GM18505 (cell line): Measurements from ENCODE around the gene EEF2K.

Experiments used
- ATAC-seq: cut with Tn5 transposase; IDR thresholded peaks from one replicate; pipeline ENCODE4 v1.9.1; 2021; ENCODE audit not compliant: unreplicated experiment
- POLR2A ChIP-seq: IDR thresholded peaks from 4 replicates; pipeline ENCODE4 v1.6.1; 2011; ENCODE audit warnings: borderline replicate concordance; ENCODE audit not compliant: insufficient read depth, insufficient read length; ENCODE audit errors: extremely low read depth

The EEF2K gene

DNA sequence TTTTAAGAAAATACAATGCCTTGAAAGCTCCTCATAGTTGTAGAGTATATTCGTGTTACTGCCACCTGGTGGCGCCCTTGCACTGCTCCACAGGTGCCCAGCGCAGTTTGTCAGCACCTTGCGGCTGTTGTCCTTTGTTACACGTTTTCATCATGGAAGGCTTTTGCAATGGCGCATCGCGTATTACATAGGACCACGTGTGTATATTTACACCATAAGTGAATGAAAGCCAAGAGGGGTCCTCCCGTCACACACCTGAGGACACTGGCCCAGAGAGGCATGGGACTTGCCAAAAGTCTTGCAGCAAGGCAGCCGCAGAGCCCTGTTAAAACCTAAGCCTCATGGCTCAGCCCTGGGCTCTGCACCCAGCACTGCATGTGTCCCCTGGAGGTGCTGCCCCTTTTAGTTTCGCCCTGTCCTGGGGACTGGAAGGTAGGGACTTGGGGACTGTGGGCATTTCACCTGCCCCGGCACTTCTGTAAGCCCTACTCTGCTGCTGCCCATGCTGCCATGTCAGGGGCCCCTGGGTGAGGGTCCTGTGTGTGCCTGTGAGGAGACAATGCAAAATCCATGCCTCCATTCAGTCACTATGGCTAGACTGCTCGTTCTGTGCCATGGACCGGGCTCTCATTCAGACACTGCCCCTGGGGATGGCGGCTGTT lies 115.4 kb downstream of the EEF2K start:
- no peak for TF ChIP-seq POLR2A
- ATAC-seq = no peak

GRCh38 chr16:22322021-22322471 lies 116.0 kb downstream of the EEF2K start:
- ATAC-seq = no peak
- no peak for TF ChIP-seq POLR2A

GRCh38 chr16:22322741-22323140 lies 116.7 kb downstream of the EEF2K start:
- TF ChIP-seq POLR2A = no peak
- no peak for ATAC-seq

GRCh38 chr16:22323173-22323958 lies 117.3 kb downstream of the EEF2K start:
- no peak for TF ChIP-seq POLR2A
- no peak for ATAC-seq

GRCh38 chr16:22323959-22324786 lies 118.1 kb downstream of the EEF2K start:
- no peak for ATAC-seq
- no peak for TF ChIP-seq POLR2A

GRCh38 chr16:22324787-22325597 lies 118.9 kb downstream of the EEF2K start:
- no peak for ATAC-seq
- TF ChIP-seq POLR2A = no peak

GRCh38 chr16:22325598-22326368 lies 119.7 kb downstream of the EEF2K start:
- no peak for ATAC-seq
- no peak for TF ChIP-seq POLR2A

DNA sequence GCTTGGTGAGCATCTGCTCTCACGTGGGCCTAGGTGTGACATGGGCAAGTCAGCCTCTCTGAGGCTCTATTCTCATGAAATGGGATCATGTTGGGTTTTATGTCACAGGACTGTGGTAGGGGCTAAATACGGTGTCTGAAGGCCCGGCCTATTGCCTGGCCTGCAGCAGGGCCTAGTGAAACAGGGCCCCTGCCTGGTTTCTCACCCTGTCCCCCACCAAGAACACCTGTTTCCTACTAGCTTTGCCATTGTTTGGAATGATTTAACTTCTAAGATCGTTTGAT lies 120.2 kb downstream of the EEF2K start:
- no peak for ATAC-seq
- TF ChIP-seq POLR2A = no peak

DNA sequence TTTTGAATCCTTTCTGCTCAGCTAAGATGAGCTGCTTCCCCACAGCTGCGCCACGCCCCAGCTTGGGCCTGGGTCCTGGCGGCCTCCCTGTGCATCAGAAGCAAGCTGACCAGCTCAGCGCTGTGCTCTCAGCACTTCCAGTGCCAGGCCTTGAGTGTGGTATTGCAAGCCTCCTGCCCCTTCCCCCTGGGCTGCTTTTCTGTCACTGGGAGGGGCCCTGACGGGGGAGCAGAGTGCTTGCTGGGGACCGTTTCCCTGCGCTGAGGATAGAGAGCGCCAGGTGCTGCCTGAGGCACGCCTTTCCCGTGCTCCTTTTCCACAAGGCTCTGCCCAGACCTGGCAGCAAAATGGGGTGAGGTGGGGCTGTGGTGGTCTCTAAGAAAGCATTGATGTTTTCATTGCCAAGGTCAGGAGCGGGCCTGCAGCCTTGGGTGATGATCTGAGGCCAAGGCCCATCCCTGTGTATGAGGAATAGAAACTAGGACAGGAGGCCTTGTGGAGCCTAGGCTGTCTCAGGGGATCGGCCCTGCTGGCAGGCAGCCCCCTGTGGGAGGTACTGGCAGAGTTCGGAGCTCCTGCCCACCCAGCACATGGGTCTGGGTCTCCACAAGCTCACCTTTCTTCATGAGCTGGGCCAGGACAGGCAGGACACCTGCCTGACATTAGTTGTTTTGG lies 120.8 kb downstream of the EEF2K start:
- no peak for TF ChIP-seq POLR2A
- no peak for ATAC-seq

- ATAC-seq = no peak
- TF ChIP-seq POLR2A = no peak
Observed at GRCh38 chr16:22327446-22327775, 121.3 kb downstream of the EEF2K start.

DNA sequence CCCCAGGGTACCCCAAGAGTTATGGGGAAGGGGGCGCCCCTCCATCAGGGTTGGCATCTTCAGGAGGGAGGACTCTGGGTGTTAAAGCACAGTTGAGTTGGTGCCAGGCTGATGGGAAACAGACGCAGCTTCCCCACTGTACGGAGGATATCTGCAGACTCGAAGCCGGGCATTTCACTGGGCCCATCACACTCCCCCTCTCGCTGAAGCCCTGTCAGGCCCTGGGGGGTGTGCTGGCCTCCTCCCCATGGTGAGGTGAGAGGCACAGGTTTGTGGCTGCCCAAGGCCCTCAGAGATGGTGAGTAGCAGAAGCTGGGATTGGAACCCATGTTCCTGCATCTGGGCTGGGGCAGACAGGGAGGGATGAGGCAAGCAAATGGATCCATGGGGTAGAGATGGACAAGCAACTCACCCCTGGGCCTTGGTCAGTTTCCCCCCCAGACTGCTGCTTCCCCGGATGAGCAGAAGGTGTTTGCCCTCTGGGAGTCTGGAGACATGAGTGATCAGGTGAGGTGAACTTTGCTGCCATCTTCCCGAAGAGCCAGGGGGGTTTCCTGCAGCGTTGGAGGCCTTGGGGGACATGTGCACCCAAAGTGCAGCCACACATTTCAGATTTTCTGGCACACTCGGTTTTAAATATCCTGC lies 122.1 kb downstream of the EEF2K start:
- no peak for ATAC-seq
- TF ChIP-seq POLR2A = no peak
